Left hindlimb (tissue), 1 donor: ENCODE data around the gene HIVEP3.

Source experiments
- DNase-seq: peaks from one replicate; pipeline ENCODE4 v3.0.0-alpha.2; 2018

HIVEP3 gene

GRCh38 chr1:41891199-41891896 is 27.4 kb downstream of the HIVEP3 start:
- DNase-seq: no peak

- no peak for DNase-seq
These were observed 27.9 kb downstream of the HIVEP3 start for GRCh38 chr1:41890825-41891198.

- no peak for DNase-seq
These were observed 29.0 kb downstream of the HIVEP3 start for GRCh38 chr1:41889506-41890414.

GRCh38 chr1:41888756-41889155 is 30.0 kb downstream of the HIVEP3 start:
- no peak for DNase-seq

- no peak for DNase-seq
These were observed 31.4 kb downstream of the HIVEP3 start for GRCh38 chr1:41887365-41887764.

- no peak for DNase-seq
These were observed 34.2 kb downstream of the HIVEP3 start for GRCh38 chr1:41884256-41885230.

GRCh38 chr1:41883507-41883906 is 35.2 kb downstream of the HIVEP3 start:
- no peak for DNase-seq

GRCh38 chr1:41882486-41882885 is 36.2 kb downstream of the HIVEP3 start:
- DNase-seq: no peak

- DNase-seq: no peak
These were observed 36.6 kb downstream of the HIVEP3 start for GRCh38 chr1:41882068-41882477.

- DNase-seq: no peak
These were observed 37.5 kb downstream of the HIVEP3 start for GRCh38 chr1:41880950-41881885.

- no peak for DNase-seq
These were observed 38.5 kb downstream of the HIVEP3 start for GRCh38 chr1:41880261-41880660.

GRCh38 chr1:41879617-41880016 is 39.1 kb downstream of the HIVEP3 start:
- no peak for DNase-seq

- DNase-seq: no peak
These were observed 39.8 kb downstream of the HIVEP3 start for GRCh38 chr1:41878911-41879310.

GRCh38 chr1:41878495-41878894 is 40.2 kb downstream of the HIVEP3 start:
- DNase-seq: no peak

GRCh38 chr1:41876576-41877445 is 41.9 kb downstream of the HIVEP3 start:
- no peak for DNase-seq

GRCh38 chr1:41875487-41875886 is 43.2 kb downstream of the HIVEP3 start:
- DNase-seq: no peak

GRCh38 chr1:41874903-41875411 is 43.8 kb downstream of the HIVEP3 start:
- no peak for DNase-seq

- no peak for DNase-seq
These were observed 44.5 kb downstream of the HIVEP3 start for GRCh38 chr1:41874151-41874719.

- no peak for DNase-seq
These were observed 46.6 kb downstream of the HIVEP3 start for GRCh38 chr1:41872074-41872473.

- no peak for DNase-seq
These were observed 48.6 kb downstream of the HIVEP3 start for GRCh38 chr1:41870076-41870562.
